ENCODE measurements around the gene MAP2.

Gene MAP2, protein sequence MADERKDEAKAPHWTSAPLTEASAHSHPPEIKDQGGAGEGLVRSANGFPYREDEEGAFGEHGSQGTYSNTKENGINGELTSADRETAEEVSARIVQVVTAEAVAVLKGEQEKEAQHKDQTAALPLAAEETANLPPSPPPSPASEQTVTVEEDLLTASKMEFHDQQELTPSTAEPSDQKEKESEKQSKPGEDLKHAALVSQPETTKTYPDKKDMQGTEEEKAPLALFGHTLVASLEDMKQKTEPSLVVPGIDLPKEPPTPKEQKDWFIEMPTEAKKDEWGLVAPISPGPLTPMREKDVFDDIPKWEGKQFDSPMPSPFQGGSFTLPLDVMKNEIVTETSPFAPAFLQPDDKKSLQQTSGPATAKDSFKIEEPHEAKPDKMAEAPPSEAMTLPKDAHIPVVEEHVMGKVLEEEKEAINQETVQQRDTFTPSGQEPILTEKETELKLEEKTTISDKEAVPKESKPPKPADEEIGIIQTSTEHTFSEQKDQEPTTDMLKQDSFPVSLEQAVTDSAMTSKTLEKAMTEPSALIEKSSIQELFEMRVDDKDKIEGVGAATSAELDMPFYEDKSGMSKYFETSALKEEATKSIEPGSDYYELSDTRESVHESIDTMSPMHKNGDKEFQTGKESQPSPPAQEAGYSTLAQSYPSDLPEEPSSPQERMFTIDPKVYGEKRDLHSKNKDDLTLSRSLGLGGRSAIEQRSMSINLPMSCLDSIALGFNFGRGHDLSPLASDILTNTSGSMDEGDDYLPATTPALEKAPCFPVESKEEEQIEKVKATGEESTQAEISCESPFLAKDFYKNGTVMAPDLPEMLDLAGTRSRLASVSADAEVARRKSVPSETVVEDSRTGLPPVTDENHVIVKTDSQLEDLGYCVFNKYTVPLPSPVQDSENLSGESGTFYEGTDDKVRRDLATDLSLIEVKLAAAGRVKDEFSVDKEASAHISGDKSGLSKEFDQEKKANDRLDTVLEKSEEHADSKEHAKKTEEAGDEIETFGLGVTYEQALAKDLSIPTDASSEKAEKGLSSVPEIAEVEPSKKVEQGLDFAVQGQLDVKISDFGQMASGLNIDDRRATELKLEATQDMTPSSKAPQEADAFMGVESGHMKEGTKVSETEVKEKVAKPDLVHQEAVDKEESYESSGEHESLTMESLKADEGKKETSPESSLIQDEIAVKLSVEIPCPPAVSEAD (N-terminal part only)

DNA sequence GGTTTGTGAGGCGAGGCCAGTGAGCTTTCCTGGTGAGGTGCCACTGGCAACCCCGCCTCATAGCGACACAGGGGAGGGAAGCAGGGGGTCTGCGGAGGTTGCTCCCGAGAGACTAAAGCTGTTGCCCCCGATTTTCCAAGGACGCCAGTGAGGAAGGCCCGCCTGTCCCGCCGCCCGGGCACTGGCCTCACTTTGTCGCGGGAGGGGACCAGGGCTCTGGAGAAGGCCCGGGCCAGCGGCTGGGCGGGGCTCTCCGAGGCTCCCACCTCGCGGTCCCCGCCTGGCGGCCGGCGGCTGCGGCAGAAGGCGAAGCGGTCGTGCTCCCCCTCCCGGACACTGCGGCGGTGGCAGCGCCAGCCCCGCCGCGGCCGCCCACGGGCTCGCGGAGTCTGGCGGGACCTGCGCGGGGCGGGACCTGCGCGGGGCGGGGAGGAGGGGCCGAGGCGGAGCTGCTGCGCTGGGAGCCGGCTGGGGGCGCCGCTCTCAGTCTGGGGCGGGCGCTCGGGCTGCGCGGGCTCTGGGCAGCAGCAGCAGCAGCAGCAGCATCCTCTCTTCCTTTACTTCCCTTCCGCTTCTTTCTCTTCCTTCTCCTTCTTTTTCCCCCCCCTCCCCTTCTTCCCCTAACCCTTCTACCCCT lies at the start of gene MAP2:
TSS of gene MAP2 (plus strand) at position 486 of the 637 bp plus-strand sequence. CDS start 229,124 bp downstream, outside the sequence.
- FAIRE-seq: no peak

DNA sequence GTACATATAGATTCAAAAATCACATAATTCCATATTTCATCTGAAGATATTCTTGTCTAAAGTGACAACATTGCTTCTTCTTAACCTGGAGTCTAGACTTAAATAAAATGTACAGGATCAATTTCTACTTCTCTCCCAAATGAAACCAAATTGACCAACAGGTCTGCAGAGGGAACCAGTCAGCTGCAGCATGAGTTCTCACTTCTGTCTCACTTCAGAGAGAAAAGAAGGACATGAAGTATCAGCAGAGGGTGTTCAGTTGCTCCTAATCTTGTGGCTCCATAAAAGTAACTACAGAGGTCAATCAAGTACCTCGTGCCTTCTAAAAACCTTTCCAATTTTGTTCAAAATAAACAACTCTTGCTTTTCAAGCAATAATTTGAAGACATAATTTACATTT lies 47.2 kb upstream of the MAP2 start:
- no peak for FAIRE-seq

DNA sequence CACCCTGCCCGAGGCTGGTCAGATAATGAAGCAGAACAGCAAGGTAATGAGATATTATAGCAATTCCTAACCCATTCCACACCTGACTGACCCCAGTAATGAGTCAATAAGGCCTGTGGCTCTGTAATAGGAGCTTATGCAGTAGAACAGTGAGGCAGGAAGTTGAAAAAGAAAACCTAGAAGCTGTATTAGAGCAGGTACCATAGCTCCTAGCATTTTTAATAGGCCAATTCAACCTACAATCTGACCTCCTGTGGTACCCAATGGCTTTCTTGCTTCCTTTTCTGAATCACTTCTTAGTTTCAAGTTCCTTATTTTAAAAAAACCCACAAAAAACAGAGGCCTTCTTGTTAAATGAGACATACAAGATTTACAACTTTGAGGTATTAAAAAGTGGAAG lies 43.6 kb upstream of the MAP2 start:
- no peak for FAIRE-seq

DNA sequence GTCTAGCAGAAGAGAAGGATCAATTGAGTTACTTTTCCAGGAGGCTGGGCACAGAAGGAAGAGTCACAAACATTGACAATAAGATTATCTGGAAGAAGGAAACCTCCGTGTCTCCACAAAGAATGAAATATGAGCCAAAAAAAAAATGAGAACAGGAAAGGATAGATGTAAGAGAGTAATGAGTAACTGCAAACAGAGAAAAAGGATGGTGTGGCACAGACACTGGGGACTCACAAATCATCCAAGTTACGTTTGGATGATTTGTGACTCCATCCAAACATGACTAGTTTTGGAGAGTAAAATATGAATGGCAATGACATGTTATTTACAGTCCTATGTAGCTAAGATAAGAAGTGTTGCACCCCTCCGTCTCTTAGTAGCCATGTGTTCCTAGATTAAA lies 42.8 kb upstream of the MAP2 start:
- no peak for FAIRE-seq

DNA sequence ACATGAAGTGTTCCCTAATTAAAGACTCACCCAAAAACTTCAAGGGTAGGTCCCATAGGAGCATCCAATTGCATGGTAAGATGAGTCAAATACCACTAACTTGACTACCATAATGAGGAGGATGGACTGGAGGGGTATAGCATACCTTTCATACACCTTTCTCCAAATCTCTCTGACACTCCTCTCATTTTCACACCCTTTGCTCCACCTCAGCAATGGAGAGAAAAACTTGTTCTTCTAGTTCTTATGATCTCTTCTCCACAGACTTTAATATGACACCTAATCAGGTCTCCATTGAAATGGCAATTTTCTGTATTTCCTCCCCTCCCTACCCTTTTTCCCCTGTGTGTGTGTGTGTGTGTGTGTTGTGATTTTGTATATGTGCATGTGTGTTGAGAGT lies 41.1 kb upstream of the MAP2 start:
- FAIRE-seq: no peak

DNA sequence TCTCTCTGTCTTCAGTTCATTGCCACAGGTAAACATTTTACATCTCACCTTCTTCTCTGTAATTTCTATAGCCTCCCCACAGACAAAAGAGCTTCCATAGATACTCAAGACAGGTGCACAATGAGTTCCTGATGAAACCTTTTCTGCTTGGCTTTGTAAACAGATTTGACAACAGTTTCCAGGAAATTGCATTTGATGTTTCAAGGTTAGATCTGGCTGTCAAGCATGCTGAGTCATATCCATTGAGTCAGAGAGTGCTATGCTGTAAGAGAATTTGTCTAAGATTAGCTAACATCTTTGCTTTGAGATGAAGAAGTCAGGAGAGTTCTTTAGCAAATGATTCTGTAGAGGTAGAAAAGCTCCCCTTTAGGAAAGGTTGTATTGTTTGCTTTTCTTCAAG lies 40.6 kb upstream of the MAP2 start:
- no peak for FAIRE-seq

DNA sequence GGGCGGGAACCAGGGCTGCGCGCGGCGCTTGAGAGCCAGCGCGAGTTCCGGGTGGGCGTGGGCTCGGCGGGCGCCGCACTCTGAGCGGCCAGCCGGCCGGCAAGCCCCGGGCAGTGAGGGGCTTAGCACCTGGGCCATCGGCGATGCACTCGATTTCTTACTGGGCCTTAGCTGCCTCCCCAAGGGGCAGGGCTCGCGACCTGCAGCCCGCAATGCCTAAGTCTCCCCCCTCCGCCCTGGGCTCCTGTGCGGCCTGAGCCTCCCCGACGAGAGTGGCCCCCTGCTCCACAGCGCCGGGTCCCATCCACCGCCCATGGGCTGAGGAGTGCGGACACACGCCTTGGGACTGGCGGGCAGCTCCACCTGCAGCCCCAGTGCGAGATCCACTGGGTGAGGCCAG lies 36.5 kb upstream of the MAP2 start:
- FAIRE-seq: no peak

DNA sequence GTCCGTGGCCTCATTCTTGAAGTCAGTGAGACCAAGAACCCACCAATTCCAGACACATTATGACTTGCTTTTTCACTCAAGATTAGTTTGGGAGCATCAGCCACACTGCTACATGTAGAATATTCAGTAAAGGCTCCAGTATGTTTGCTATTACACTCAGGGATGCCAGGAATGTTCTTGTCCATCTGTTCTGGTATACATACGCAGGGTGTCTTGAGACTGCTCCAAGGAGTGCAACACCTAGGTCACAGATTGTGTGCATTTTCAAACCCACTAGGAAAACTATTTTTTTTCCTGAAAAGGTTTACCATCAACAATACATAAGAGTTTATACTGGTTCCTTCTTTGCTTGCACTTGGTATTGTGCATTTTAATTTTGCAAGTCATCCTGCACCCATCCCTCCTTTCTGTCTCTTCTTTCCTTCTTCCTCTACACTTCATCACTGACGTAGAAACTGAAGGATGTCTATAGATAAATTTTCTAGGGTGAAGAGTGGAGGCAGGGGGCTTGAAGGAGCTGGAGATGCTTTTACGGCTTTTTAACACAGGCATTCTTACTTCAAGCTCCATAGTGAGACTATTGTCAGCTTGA lies 35.3 kb upstream of the MAP2 start:
- FAIRE-seq: no peak

DNA sequence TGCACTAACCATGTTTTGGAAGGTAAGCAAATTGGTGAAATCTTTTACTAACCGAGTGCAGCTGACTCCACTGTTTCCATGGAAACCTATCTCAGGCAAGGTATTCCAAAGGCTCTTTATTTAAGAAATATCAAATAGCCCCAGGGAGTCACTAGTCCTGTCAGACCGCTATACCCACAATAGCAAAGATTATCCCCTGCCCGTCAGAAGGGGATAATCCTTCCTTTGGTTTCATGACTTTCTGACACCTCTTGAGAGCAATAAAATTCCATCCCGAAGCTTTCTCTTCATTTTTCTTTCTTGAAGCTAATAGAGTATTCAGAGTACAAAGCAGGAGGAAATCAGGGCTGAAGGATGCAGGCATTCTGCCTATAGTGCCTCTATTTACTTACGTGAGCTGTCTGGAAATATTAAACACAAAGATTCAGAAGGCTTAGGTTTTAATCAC lies 34.7 kb upstream of the MAP2 start:
- no peak for FAIRE-seq

DNA sequence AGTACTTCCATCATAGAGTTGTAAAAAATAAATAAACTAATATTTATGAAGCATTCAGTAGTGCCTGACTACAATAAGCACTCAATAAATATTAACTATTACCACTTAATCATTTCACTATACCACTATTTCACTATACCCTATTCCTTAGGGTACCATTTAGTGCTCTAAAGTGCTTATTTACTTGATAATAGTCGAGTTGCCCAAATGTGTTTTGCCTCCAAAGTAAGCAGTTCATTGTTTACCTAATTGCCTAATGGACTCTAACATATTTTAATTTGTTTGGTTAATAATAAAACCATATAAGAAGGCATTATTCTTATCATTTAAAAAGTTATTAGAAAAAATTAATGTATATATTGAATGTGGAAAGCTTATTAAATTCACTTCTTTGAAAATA lies 33.0 kb upstream of the MAP2 start:
- peak; percentile 23 for FAIRE-seq

DNA sequence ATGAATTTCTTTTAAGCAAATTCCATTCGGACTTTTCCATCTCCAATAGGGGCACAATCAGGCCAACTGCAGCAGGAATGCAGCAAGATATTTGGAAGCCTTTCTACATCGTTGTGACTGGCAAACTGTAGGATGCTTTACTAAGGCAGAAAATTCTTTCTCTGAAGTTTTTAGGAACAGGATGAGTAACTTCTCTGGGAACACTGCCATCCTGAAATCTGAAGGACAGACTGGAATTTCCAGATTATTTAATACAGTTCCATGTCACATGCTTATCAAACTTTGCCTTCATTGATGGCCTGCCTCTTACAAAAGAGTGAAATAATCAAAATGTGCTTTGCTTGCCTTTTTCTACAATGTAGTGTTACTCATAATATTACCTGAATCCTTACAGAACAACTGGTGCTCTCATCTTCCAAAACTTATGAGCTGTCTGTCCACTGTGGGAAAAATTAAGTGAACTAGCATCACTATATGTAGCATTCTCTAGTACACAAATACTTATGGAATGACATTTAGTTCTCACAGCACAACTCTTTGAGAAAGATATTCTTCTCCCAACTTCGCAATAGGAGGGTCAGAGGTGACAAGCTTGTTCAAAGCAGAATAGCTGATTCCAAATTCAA lies 32.0 kb upstream of the MAP2 start:
- FAIRE-seq: no peak

DNA sequence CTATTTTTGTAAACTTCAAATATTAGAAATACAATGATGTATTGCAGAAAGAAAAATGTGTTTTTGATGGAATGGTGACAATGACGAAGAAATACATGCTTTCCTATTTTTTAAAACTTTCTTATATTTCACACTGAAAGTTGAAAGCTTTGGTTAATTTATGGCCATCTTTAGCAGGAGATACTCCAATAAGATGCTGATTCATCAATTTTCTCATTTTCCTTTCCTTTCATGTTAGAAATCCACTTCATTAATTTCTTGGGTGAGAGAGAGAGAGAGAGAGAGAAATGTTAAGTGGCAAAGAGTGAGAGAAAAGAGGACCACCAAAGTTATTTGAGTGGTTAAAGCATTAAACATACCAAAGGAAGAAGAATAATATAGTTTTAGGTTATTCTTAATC lies 28.6 kb upstream of the MAP2 start:
- FAIRE-seq: no peak

DNA sequence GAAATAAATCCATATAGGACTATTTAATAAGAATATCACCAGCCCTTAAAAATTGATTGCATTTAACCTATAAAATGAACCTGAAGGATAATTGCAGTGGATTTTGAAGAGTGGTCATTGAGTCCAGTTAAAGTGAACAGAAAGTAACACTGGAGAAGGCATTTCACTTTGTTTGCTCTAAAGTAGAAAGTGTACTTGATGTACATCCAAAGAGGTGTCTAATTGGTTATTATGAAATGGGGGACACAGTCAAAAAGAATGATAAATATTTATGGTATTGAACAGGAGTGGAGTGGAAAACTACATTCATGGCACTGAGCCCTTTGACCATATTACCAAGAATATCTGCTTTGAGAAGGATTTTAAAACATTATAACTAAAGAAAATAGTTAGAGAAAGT lies 28.2 kb upstream of the MAP2 start:
- no peak for FAIRE-seq

DNA sequence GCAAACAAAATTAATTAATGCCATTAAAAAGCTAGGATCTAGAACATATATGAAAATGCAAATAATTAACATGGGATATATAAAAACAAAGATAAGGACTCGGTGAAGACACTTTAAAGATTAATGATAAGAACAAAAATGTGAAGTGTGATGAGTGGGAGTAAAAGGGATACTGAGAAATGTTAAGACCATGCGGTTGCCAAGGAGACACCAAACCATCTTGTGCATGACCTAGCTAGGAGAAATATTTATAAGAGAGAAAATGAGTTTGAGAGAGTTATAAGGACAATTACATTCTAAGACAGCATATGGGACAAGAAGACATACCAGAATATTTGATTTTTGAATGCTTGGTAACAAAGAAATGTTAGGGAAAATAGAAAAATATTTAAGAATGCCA lies 25.4 kb upstream of the MAP2 start:
- FAIRE-seq: no peak

DNA sequence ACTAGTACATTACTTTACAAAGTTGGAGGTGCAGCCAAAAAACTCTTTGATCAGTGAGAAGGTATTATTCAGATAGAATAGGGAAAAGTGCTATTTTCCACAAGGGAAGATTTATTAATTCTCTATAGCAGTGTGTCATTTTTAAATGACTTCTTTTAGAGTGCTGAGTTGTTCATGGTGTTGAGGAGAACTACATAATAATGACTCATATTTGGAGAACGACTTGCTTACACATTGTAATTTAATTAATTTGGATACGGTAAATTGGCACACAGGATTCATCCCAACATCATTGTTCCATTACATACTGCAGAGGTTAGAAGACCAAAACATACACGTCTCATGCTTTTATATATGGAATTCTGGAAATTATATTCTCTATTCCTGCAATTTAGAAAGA lies 22.1 kb upstream of the MAP2 start:
- FAIRE-seq: no peak

DNA sequence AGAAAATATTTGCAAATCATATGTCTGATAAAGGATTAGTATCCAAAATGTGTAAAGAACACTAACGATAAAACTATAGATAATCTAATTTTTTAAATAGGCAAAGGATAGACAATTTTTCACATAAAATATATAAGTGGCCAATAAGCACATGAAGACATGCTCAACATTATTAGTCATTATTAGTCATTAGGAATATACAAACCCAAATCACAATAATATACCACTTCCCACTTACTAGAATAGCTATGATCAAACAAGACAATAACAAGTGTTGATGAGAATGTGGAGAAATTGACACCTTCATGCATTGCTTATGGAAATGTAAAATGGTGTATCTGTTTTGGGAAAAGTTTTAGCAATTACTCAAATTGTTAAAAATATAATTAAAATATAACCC lies 12.6 kb upstream of the MAP2 start:
- FAIRE-seq: no peak

DNA sequence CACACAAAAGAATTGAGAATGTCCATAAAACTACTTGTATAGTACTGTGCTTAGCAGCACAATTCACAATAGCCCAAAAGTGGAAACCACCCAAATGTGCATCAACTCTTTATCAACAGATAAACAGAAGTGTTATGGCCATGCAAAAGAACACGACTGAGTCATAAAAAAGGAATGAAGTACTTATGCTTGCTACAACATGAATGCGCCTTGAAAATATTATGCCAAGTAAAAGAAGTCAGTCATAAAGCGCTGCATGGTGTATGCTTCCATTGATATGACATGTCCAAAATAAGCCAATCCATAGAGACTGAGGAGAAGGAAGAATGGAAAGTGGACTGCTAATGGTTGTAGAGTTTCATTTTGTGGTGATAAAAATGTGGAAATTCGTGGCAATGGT lies 12.1 kb upstream of the MAP2 start:
- FAIRE-seq: no peak

DNA sequence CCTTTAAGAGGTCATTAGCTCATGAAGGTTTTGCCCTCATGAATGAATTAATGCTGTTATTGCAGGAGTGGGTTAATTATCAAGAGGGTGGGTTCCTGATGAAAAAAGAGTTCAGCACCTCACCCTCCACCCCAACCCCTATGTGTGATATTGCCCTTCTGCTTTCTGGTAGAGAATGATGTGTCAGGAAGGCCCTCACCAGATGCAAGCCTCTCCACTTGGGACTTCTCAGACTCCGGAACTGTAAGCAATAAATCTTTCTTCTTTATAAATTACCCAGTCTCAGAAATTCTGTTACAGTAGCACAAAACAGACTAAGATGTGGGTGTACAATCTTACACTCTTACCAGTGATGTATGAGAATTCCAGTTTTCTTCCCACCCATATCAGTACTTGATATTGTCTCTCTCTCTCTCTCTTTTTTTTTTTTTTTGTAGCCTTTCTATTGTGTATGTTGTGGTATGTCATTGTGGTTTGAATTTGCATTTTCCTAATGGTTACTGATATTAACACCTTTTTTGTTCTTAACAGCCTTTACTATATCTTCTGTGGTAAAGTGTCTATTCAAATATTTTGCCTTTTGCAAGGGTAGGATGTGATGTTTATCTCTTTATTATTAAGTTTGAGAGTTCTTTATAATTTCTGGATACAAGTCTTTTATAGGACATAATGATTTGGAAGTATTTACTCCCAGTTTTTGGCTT lies 10.4 kb upstream of the MAP2 start:
- no peak for FAIRE-seq

DNA sequence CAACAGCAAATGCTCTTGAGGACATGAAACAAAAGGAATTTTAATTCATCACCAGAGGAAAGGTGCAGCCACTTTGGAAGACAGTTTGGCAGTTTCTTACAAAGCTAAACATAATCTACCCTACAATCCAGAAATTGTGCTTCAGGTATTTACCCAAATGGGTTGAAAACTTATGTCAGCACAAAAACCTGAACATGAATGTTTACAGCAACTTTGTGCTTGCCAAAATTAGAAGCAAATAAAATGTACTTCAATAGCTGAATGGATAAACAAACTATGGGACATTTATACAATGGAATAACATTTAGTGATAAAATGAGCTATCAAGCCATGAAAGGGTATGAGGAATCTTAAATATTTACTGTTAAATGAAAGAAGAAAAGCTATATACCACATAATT lies 6.9 kb upstream of the MAP2 start:
- FAIRE-seq: no peak

DNA sequence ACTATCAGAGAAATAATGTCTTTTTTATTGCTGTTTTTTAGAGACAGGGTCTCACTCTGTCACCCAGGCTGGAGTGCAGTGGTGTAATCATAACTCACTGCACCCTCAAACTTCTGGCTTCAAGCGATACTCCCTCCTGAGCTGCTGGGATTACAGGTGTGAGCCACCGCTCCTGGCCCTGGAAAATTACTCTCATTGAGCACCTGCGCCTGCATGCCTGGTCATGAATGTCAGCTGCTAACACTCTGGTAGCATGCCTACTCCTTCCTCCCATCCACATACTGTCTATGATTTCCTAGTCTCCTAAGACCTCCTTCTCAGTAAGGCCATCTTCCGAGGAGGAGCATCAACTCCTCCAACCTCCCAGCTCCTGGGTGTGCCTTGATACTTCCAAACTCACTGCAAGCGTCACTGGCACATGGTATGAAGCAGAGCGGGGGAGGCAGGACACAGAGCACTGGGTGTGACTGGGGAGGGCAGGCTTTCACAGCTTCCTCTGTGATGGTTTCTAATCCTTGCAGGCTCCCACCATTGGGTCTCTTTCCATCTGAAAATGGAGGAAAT lies 1.6 kb upstream of the MAP2 start:
- FAIRE-seq: no peak

DNA sequence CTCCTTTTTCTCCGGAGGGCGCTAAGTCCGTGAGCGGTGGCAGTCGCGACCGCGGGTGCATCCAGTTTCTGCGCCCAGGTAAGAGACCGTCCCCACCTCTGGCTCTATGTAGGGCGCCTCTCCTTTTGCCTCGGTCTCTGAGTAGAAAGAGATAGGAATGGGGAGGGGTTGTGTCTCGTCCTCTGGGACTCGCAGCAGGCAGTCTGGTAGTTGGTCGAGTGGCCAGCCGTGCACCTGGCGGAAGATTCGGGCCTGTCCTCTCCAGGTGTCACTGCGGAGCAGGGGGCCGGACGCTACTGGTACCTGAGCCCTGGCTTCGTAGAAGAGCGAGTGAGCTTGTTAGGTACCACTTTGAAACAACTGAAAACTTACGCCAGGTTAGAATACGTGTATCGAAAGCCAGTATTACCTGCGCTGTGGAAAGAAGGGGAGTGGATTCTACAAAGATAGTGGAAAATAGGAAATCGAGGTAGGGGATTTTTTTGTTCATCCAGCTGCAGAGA lies 403 bp downstream of the MAP2 start:
- FAIRE-seq: no peak
